GM21619 (cell line): ENCODE results near the gene USP12.

ENCODE experiments used
- ATAC-seq: cut with Tn5 transposase; IDR thresholded peaks from one replicate; pipeline ENCODE4 v1.9.1; 2021; ENCODE audit not compliant: unreplicated experiment

Gene USP12

GRCh38 chr13:27183561-27184147 is 12.0 kb upstream of the USP12 start:
- ATAC-seq = no peak

- no peak for ATAC-seq
Observed at GRCh38 chr13:27182844-27183497, 11.4 kb upstream of the USP12 start.

- no peak for ATAC-seq
Observed at GRCh38 chr13:27182054-27182453, 10.4 kb upstream of the USP12 start.

- ATAC-seq = no peak
Observed at GRCh38 chr13:27177852-27178251, 6.2 kb upstream of the USP12 start.

- ATAC-seq = no peak
Observed at GRCh38 chr13:27176470-27177410, 5.1 kb upstream of the USP12 start.

GRCh38 chr13:27174766-27175455 is 3.3 kb upstream of the USP12 start:
- ATAC-seq = no peak

- no peak for ATAC-seq
Observed at GRCh38 chr13:27172495-27172842, 858 bp upstream of the USP12 start.

GRCh38 chr13:27171827-27172494 is 350 bp upstream of the USP12 start:
- ATAC-seq = peak; percentile 65

GRCh38 chr13:27170516-27171243 is 931 bp downstream of the USP12 start:
- ATAC-seq = peak; percentile 4

GRCh38 chr13:27170221-27170515 is 1.4 kb downstream of the USP12 start:
- ATAC-seq = no peak

- no peak for ATAC-seq
Observed at GRCh38 chr13:27168906-27169657, 2.5 kb downstream of the USP12 start.

- ATAC-seq = no peak
Observed at GRCh38 chr13:27168086-27168485, 3.5 kb downstream of the USP12 start.

- no peak for ATAC-seq
Observed at GRCh38 chr13:27166313-27166712, 5.3 kb downstream of the USP12 start.

- ATAC-seq = no peak
Observed at GRCh38 chr13:27161980-27162379, 9.6 kb downstream of the USP12 start.

- no peak for ATAC-seq
Observed at GRCh38 chr13:27161423-27161822, 10.2 kb downstream of the USP12 start.

- no peak for ATAC-seq
Observed at GRCh38 chr13:27160657-27161295, 10.8 kb downstream of the USP12 start.

- no peak for ATAC-seq
Observed at GRCh38 chr13:27159806-27160563, 11.6 kb downstream of the USP12 start.

- ATAC-seq = no peak
Observed at GRCh38 chr13:27158335-27158734, 13.3 kb downstream of the USP12 start.
